Right renal cortex interstitium (tissue), 3 donors: ENCODE measurements around the gene FASTK. TPM values are rescaled to one million over a fixed set of nuclear protein-coding genes. Genes with fewer than 3 reads are reported as not detected.

ENCODE experiments used
- DNase-seq, 3 donors: peaks; one replicate each; pipeline ENCODE4 v3.0.0-alpha.2; 2013; ENCODE audit warnings: low read depth in 3 of 3, low spot score in 2 of 3
- polyA plus RNA-seq, 3 donors: library from polyadenylated mRNA; unstranded; fragments of 120-200 nt; gene quantifications; one replicate each; pipeline ENCODE4 v1.2.1, GENCODE V29; 2013; ENCODE audit not compliant: insufficient read length in 3 of 3

Gene FASTK
- polyA plus RNA-seq, 3 donors: 44.2 to 50.8 (median 44.9) TPM

DNA sequence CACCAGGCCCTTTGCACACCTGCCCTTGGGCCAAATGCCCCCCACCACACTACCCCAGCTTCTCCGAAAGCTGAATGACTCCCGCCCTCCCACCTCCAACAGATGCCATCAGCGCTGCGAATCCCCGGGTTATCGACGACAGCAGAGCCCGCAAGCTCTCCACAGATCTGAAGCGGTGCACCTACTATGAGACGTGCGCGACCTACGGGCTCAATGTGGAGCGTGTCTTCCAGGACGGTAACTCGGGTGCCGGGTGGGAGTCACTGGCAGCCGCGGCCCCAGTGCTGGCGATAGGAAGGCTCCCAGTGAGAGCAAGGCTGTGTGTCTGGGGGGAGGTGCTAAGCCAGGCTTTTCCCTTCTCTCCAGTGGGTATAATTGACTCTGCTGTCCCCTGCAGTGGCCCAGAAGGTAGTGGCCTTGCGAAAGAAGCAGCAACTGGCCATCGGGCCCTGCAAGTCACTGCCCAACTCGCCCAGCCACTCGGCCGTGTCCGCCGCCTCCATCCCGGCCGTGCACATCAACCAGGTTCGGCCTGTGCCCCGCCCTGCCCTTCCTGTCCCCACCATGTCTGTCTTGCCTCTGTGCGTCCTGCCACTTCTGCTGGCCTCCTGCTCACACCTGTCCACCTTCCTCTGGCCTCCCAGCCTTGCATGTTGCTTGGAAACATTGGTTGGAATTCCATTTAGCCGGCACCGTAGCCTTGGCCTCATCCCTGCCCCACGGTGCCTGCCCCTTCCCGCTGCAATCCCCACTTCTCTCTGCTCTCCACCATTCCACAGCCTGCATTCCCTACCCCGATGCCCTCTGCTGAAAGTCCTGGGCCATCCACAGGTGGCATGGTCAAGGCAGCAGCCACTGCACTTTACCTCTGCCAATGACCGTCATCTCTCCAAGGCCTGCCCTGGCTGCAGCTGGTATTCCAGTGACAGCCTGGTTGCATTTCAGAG is 37.8 kb upstream of the FASTK start:
- DNase-seq: no peak

DNA sequence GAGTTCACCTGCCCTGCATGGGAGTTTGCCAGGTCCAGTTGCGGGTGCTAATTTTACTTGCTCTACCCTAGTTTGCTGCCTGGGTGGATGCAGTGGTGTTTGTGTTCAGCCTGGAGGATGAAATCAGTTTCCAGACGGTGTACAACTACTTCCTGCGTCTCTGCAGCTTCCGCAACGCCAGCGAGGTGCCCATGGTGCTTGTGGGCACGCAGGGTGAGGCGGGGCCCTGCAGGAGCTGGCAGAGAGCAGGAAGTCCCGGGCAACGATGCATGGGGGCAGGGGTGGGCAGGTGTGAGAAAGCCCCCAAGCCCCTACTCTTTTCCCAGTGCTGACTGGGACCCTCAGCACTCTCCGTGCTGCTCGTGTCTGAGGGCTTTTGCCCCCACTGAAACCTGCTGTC is 37.0 kb upstream of the FASTK start:
- no peak for DNase-seq

DNA sequence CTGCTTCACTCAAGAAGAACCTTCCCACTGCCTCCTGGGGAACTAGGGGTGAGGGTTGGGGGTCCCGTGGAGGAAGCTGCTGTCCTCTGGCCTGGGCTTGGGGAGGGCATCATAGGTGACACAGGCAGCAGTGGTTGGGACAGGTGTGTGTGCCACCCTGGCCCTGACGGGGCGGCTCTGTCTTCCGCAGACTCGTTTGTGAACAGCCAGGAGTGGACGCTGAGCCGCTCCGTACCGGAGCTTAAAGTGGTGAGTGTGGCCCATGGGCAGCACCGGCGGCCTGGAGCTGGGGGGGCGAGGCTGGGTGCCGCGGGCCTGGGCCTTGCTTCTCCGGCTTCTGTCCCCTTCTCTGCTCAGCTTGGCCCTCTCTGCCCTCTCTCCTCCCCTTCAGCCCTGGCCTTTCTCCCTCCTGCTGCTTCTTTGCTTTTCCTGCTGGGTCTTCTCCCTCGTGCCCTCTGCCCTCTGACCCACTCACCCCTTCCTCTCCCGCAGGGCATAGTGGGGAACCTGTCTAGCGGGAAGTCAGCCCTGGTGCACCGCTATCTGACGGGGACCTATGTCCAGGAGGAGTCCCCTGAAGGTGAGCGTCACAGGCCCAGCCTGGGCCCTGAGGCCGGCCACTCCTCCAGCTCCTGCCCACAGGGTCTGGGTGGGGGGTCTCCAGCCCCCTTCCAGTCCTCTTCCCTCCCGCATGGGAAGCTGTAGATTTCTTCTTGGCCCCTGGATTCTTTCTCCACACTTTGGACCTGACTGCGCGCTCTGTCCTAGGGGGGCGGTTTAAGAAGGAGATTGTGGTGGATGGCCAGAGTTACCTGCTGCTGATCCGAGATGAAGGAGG is 36.2 kb upstream of the FASTK start:
- no peak for DNase-seq

DNA sequence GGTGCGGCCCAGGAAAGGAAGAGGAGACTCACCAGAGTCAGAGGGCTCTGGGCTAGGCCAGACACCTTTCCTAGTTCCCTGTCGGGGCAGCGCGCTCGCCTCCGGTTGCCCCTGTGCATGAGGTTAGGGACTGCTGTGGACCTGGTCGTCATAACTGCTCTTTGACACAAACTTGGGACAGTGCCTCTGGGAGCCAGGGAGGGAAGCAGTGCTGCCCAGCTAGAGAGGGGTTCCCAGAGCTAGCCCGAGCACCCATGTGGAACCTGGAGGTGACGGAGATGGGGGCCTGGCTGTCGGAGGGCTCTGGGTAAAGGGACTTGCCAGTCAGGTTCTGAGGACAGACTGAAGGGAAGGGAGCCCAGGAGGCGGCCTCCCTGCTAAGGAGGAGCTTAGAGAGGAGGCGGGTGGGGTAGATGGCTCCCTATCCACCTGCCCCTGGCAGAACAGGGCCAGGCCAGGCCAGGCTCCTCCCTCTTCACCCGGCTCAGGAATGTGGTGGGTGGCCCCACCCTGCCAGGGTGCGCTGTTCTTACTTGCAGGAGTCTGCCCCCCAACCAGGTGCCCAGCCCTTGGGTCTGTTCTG is 35.3 kb upstream of the FASTK start:
- no peak for DNase-seq

DNA sequence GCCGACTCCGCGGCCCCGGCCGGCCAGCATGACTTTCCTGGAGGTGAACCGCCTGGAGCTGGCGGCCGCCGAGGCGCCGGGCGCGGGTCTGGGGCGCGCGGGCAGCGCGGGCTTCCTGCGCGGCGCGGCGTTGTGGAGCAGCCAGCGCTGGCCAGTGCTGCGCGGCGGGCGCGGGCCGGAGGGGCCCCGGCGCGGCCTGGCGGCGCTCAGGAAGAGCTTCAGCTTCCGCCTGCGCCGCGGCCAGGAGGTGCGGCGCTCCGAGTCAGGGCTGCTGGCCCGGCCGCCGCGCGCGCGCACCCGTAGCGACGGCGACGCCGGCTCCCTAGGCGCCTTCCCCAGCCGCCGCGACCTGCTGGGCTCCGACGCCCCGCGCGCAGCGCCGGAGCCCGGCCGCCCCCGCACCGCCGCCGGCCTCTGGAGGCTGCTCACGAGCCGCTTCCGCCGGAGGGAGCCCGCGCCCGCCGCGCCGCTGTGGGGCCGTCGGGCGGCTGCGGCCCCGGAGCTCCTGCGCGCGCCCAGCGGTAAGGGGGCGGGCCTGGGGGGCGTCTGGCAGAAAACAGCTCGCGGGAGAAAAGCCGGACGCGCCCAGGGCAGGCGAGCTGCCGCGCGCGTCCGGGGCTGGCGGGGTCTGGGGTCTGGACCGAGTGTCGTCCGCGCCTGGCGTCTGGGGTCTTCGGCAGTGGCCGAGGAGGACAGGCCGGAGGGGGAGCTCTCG is 34.7 kb upstream of the FASTK start:
- no peak for DNase-seq

DNA sequence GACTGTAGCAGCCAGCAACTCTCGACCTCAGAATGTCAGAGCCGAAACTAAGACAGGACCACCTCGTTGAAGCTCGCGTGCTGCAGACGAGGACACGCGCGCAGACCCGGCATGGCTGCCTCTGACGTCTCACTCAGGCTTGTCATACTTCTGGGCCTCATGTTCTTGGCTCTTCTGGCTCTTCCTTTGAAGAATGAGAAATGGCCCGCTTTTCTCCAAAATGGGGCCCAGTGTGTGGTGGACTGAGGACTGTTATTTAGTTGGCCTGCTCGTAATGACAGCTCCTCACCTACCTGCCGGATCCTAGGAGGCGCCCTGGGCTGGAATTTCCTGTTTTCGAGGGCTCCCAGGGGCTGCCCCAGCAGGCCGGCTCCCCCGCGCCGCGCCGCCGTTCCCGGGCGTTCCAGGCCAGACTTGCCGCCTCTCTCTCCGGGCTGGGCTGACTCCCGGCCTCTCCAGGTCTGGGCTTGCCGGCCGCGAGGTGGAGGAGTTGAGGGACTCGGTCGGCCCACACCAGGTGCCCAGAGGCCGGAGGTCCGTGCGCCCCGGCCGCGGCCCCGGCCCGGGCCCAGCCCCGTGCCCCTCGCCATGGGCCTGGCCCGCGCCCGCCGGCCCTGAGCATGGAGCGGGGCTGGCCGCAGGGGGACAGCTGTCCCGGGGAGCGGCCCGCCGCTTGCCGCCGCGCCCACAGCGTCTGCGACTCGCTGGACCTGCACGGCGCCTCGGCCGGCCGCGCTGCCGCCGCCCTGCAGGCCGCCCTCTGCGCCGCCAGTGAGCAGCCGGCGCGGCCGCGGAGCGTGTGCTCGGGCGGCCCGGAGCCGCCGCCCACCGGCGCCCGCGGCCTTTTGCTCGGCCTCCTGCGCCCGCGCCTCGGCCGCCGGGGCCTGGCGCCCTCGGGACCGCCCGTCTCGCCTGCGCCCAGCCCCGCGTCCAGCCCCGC is 33.8 kb upstream of the FASTK start:
- no peak for DNase-seq

DNA sequence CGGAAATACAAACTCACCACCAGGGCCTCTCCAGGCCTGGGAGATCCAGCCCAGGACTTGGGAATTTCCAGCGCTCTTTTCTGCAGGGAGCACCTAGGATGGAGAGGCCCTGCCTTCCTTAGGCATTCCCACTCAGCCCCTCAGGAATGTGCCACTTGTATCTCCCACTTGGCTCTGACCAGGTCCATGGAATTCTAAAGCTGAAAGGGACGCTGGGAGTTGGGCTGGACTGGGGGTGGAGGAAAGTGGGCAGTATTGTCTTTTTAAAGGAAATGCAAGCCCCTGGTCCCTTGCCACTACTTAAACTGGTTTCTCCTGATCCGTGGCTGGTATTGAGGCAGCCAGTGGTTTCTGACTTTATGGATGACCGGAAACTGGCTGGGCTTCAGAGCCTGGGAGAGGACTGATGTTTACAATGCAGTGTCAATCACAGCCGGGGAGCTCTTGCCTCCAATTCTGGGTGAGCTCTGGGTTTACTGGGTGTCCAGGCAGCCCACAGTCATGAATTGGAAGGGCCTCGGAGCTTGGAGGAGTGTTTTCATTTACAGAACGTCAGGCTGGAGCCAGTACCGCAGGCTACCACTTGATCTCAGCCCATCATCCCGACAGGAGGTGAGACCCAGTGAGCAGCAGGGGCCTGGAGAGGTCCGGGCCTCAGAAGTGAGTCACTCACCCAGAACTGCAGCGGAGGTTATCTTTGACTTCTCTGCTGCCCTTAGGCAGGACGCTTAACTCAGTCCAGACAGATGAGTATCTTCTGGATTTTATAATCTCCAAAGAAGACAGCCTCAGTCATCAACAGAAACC is 32.9 kb upstream of the FASTK start:
- no peak for DNase-seq

DNA sequence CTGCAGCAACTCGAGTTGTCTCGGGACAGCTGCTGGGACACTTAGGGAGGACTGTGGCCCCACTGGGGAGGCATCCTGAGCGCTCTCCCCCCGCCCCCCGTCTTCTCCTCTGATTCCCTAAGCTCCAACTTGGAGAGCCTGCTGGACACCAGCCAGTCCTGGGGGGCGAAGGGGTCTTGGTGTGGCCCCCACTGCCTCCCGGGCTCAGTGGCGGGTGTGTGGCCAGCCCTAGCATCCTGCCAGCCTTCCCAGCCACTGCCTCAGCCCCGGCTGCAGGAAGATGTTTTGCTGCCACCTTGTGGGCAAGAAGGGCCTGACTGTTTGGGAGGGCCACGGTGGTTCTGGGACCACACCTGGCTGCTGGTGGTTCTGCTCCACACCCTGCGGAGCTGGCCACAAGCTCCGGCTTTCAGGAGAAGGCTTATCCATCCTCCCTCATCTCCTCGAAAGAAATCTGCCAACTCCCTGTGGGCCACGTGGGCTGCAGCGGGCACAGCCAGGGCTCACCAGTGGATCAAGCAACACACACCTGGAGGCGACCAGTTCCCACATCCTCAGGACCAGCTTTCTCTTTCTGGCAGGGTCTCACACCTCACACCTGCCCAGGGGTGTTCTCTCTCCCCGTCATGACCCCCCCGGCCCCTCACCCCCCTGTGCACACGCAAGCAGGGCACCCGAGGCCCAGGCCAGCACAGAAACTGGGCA is 30.5 kb upstream of the FASTK start:
- no peak for DNase-seq

DNA sequence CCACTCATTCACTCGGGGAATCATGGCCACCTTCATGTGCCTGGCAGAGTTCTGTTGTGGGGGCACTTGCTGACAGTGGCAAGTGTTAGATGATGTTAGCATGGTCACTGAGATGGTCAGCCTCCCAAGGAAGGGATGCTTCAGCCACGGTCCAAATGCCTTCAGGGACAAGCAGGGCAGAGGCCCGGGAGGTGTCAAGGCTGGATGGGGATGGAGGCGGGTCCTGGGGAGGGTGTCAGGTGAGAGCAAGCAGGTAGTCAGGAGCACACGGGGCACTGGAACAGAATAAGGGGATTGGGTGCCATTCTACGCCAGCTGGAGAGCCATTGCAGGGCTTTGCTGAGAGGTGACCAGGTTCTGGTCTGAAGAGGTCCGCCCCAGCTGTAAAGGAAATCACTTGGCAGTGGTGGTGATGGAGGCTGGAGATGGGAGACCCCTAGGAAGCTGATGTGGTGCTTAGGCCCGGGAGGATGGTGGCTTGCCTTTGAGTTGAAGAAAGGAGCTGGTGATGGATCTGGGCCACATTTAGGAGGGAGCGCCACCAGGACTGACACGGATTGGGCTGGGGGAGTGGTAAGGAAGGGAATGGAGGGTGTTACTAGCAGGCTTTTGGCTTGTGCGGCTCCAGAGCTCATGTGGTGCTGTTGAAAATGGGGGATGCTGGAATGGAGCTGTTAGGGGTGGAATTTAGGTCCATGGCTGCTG is 29.8 kb upstream of the FASTK start:
- no peak for DNase-seq

DNA sequence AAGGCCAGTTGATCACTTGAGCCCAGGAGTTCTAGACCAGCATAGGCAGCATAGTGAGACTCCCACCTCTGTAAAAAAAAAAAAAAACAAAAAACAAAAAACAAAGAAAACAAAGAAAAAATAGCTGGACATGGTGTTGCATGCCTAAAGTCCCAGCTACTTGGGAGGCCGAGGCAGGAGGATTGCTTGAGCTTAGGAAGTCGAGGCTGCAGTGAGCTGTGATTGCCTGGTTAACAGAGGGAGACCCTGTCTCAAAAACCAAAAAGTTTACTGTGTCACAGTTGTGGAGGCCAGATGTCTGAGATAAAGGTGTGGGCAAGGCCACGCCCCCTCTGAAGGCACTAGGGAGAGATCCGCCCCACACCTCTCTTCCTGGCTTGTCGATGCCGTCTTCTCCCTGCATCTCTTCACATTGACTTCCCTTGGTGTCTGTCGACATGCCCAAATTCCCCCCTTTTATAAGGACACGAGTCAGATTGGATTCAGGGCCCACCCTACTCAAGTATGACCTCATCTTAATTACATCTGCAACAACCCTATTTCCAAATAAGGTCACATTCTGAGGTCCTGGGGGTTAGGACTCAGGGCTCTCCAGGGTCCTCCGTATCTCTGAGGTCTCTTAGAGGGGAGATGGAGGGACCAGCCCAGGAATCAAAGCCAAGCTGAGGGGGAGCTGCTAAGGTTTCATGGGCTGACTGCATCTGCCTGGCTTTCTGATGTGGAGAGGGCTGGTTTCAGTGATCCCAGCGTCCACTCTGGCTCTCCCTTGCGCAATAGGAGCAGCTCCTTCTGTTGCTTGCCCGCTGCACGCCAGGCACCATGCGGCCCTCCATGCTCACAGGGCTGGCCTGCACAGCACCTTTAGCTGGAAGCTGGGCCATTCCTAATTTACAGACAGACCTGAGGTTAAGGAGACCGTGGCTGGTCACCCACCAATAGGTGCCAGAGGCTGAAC is 28.8 kb upstream of the FASTK start:
- no peak for DNase-seq

DNA sequence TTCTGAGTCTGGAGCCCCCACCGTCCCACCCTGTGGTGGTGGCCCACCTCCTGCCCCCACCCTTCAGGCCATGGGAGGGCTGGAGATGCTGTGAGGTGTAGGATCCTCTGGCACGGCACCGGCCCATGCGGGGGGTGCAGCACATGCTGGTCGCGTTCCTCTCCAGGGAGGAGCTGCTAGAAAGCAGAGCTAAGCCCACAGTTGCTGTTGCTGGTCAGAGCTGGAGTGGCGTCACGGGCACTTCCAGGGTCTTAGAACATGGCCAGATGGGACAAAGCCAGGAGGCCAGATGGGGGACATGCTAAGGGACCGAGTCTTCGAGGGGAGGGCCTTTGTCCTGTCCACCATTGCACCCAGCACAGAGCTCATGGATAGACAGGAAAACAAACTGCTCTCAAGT is 27.3 kb upstream of the FASTK start:
- no peak for DNase-seq

DNA sequence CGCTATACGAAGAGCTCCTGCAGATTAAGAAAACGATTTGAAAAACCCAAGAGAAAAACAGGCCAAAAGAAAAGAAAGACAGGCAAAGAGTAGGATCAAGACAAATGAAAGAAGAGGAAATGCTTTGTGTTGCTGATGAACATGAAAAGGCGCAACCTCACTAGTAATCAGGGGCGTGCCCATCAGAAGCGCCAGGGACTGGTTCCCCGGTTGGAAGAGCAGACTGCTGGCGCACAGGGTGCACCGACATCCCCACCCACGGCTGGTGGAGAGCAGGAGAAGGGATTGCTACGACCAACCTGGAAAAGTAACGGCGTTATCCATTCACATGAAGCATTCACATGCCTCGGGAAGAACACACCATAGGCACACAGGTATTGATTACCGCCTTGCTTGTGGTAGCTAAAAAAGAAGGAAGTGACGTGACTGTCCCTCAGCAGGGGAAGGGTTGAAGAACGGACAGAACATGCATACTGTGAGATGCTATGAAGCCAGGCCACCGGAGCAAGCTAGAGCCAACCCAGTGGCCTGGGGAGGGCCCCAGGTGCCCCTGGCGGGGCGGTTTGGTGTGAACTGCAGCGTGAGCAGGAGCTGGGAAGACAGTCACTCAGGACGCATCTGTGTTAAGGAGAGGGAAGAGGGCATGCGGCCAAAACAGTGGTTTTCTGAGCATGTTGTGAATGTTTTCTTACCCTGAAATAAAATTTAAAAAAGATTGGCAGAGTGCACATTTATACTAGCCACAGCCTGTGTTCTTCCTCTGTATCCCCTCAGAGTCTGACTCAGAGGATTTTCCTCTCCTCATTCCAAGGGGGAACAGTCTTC is 24.0 kb upstream of the FASTK start:
- DNase-seq: no peak

DNA sequence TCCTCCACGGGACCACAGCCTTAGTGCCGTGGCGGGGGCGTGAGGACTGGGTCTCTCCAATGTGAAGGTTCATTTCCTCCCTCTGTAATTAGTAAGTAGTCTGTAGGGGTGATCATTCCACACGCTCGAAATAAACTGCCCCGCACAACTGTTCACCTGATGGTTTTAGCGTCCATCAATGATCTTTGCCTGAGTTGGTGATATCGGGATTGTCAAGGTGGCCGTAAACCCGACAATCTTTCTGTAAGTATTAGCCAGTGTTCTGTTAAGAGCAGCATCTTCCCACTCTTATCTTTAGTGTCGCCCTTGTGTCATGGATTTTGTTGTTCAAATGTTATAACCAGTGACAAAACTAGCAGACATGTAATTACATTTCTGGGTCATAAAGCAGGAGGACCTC is 23.4 kb upstream of the FASTK start:
- DNase-seq: no peak

DNA sequence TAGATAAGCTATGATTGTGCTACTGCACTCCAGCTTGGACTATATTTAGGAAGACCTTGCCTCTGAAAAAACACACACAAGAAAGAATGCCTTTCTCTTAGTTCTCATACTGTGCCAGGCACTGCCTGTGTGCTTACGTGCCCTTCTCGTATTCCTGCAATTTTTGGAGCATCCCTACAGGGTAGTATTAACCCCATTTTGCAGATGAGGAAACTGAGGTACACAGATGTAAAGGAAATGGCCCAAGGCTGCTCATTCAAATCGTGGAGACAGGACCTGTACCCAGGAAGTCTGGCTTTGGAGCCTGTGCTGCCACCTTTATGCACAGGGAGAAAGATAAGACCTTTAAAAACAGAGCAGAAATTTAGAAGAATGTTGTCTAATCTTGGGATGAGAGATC is 22.4 kb upstream of the FASTK start:
- DNase-seq: no peak

DNA sequence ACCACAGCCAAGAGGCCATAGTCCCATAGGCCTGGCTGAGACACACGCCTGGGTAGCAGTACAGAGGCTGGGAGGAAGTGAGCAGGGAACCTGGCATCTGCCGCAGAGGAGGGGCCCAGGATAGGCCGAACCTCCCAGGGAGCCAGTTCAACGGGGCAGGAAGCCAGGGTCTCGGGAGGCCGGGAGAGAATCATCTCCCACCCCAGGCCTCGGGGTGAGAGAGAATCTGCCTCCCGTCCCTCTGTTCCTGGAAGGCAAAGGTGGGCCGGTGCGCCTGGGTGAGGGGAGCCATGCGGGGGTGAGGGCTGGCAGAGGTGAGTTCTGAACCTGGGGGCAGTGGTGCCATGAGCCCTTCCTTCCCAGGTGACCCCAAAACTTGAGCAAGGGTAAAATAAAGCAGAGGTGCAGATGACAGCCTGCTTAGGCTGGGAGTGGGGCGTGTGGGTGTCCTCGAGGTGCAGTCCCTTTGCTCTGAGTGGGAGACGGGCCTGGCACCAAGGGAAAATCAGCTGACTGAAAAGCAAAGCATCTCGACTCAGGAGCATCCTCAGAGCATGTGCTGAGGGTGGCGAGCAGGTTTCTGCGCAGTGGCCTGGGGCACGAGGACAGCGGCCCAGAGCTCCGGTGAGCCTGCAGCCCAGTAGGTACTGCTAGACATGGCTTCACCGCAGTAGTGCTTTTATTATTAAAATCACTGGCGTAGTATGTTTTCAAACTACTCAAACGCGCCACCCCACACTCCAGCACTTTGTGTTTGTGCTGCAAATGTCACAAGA is 21.2 kb upstream of the FASTK start:
- no peak for DNase-seq
